GM12891 (cell line): Measurements from ENCODE around the gene ITGA8.

Source experiments
- PAX5 ChIP-seq: IDR thresholded peaks from 2 replicates; pipeline ENCODE4 v1.6.1; 2011; ENCODE audit warnings: low read length, moderate library complexity, mild to moderate bottlenecking; ENCODE audit not compliant: insufficient read depth, severe bottlenecking
- POLR2A ChIP-seq: IDR thresholded peaks from 2 replicates; pipeline ENCODE4 v1.6.1; 2011; ENCODE audit warnings: low read depth, low read length, control low read depth
- POLR2AphosphoS5 ChIP-seq: IDR thresholded peaks from 2 replicates; pipeline ENCODE4 v1.6.1; 2011; ENCODE audit warnings: low read depth, low read length, control low read depth
- POU2F2 ChIP-seq: IDR thresholded peaks from 2 replicates; pipeline ENCODE4 v1.6.1; 2011; ENCODE audit warnings: low read depth, mild to moderate bottlenecking, control low read depth, low read length, moderate library complexity
- SPI1 ChIP-seq: IDR thresholded peaks from 2 replicates; pipeline ENCODE4 v1.6.1; 2011; ENCODE audit warnings: low read depth, low read length, control low read depth
- TAF1 ChIP-seq: IDR thresholded peaks from 2 replicates; pipeline ENCODE4 v1.6.1; 2011; ENCODE audit warnings: low read depth, low read length, control low read depth

GRCh38 chr10:15730341-15730740, 10.6 kb upstream of the ITGA8 start:
- TF ChIP-seq POLR2A (no peak), TAF1 (no peak), POLR2AphosphoS5 (no peak), SPI1 (no peak), POU2F2 (no peak), PAX5 (no peak)
